Right hindlimb (tissue), 1 donor: ENCODE data around the gene PRDM16.
A peak's percentile ranks its signal among the peaks of the same experiment; 100 is the strongest.

Experiments
- DNase-seq: peaks from one replicate; pipeline ENCODE4 v3.0.0-alpha.2; 2018

The PRDM16 gene

DNA sequence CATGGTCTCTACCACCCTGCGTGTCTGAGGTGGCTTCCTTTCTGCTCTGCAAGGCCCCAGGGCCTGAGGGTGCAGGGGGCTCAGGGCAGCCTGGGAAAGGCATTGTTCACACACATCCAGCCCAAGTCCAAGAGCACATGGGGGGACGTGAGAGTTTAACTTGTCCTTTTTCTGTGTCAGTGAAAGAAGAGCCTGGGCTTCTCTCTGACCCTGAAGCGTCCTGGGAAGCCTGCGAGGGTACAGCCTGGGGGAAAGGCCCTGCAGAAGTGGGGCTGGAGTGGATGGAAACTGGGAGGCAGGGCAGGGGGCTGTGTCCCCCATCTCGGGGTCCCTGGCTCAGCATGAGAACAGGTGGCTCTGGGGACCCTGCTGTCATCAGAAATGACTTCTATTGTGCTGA lies 181.6 kb downstream of the PRDM16 start:
- DNase-seq, result no peak

DNA sequence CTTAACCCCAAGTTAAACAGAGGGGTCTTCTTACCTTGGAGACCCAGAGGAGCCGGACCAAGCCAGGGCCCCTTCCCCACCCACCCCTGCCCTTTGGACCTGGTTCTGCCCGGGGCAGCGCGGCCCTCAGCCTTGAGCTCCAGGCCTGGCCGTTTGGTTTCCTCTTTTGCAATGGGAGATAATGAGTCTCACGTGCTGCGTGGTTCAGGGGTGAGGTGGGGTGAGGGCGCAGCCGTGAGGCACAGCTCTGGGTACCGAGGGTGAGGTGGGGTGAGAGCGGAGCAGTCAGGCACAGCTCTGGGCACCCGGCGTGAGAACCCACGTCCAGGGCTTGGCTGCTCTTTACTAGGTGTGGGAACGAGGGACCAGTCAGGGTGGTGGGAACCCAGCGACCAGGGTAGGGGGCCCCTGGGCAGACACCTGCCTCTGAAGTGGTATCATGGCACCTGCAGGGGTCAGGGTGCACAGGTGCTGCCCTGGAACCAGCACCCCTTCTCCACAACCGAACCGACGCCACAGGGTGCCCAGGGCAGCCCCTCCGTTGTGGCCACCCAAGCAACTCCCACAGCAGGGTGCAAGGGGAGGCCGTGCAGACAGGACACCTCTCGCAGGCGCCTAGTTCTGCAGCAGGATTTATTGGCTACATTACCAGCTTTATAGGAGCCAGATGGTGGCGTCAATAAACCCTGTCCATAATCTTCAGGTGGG lies 182.2 kb downstream of the PRDM16 start:
- DNase-seq, result no peak

DNA sequence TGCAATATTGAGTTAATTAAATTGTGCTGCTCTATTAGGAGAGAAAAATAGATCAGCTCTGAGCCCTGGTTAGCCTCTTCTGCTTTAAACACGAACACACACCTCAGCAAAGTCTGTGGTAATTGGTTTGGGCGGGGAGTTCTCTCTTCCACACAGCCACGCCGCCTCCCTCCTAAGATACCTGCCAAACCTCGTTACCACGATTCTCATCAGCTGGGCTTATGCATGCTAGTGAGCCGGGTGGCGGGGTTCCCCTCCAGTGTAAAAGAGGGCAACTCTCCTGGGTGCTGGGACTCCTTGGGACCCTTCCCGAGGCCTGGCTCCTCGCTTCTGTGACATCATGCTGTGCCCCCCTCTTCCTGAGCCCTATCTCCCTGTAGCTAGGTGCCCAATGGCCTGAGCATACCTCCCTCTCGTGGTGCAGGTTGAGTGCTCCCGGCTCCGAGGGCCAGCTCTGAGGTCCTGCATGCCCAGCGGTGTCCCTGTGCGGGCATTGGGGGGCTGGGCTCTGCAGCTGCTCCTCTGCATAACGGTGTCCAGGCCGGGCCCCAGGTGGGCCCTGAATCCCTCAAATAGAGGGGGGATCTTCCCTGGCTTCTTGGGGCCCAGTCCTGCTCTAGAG lies 182.9 kb downstream of the PRDM16 start:
- no peak for DNase-seq

DNA sequence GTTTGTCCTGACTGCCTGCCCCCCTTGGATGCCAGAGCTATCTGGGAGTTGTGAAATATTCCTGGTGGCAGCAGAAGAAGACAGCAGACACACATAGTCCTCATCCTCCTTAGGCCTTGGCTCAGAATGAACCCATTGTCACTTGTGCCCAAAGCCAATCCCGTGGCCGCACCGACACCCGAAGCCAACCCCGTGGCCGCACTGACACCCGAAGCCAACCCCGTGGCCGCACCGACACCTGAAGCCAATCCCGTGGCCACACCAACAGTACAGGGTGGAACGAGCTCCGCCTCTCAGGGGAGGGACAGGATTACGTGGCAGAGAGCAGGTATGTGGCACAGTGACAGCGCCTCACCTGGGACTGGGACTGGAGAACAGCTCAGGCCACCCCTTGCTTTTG lies 186.7 kb downstream of the PRDM16 start:
- DNase-seq, result no peak

DNA sequence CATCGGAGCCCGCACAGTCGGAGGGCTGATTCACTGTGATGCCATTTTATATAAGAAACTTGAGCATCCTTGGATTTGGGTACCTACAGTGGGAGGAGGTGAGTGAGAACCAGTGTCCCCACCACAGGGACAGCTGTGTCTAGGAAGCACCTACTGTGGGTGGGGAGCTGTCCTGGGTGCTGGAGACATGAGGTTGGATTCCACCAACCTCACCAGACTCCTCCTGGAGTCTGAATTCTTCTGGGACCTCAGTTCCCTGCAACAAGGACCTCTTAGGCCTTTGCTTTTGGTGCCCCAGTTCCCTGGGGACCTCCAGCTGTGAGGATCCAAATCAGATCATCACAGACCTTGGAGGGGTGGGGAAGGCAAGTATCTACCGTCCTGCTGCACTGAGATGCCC lies 188.8 kb downstream of the PRDM16 start:
- no peak for DNase-seq

DNA sequence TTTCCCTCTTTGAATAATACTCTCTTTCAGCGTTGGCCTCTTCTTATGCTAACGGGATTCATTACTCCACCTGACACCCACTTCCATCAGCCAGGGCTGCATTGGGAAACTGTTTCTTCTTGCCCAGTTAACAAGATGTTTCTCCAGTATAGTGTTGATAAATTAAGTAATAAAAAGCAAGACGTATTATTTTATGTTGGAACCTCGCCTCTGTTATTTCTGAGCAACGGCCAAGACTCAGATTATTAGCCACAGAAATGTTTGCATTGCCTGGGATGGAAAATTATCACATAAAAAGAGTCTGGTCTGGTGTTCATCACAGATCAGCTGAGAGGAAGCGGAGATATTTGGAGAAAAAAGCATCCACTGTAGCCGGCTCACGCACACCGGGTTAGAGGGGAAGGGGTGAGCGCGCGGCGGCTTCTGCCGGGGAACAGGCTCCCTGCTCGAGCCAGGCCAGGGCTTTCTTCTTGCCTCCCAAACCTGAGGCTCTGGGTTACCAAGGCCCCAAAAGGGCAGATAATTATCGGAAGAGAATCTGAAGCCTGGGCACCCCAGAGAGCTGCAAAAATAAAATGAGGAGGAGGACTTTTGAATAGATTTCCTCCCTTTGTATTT lies 189.5 kb downstream of the PRDM16 start:
- DNase-seq, result peak; percentile 35

DNA sequence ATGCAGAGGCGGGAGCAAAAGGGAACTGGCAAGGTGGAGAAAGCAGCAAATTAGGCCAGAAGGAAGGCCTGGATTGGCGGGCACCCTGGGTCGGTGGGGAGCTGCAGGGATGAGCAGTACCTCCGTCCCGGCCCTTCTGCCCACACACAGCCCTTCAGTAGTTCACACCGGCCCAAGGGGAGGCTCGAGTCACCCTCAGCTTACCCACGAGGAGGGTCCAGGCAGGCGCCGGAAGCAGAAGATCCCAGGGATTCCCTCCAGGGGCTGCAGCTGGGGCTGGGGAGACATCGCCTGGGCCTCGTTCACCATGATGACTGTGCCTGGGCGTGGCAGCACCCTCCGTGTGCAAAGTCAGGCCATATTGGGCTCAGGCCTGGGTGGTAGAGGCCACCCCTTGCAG lies 190.0 kb downstream of the PRDM16 start:
- no peak for DNase-seq

DNA sequence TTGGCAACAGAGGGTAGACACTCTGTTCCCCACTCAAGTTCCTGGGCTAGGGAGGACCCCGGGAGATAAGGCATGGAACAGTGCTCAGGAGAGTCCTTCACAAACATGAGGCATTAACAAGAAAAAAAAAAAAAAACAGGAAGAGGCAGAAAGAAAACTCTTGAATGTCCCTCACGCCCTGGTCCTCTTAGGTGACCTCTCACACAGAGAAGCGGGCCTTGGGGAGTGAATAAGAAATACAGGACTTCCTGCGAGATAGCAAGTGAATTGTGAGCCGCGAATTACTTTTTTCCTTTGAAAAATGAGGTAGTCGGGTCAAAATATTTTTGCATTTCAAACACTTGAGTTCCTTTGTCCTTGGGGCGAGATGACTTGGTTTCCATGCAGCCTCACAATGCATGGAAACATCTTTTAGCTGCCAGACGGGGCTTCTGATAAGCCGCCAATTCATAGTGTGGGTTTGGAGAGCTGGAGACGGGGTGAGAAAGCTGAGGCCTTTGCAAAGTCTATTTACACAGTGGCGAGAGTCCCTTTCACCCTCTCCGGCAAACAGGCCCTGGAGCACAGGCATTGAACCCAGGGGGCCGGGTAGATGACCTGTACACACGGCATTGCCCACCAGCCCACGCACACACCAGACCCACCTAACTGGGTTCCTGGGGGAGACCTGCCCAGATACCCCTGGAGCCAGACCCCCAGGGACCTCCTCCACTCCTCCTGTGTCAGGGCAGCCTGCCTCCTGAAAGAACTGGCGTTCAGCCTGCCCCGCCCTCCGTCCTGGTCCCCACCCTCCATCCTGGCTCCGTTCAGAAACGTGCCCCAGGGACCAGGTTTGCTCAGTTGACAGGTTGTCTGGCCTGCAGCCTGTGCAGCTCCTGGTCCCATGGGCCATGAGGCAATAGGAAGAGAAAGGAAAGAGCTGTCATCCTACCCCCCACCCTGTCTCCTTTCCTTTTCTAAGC lies 192.3 kb downstream of the PRDM16 start:
- DNase-seq, result no peak

DNA sequence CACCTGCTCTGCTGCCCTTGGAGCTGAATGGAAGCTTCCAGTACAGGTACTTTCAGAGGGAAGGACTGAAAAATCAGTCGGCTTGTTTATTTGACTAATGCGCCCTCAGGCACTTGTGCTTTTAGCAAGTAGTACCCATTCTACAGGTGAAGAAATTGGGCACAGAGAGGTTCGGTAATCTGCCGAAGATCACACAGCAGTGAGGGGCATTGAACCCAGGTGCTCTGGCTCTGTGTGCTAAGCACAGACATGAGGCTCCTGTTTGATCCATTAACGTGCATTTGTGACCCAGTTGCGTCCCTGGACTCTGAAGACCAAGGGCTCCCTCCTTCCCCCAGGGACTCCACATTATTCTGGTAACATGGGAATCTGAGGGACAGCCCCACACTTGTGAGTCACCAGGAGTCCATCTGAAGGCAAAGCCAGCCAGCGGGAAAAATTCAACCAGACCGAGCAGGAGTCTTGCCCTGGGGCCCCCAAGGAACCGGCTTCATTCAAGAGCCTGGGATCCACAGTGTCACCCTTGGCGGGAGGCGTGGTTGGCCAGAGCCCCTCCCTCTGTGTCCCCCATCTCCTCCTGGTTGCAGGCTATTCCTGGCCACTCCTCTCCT lies 193.1 kb downstream of the PRDM16 start:
- no peak for DNase-seq

DNA sequence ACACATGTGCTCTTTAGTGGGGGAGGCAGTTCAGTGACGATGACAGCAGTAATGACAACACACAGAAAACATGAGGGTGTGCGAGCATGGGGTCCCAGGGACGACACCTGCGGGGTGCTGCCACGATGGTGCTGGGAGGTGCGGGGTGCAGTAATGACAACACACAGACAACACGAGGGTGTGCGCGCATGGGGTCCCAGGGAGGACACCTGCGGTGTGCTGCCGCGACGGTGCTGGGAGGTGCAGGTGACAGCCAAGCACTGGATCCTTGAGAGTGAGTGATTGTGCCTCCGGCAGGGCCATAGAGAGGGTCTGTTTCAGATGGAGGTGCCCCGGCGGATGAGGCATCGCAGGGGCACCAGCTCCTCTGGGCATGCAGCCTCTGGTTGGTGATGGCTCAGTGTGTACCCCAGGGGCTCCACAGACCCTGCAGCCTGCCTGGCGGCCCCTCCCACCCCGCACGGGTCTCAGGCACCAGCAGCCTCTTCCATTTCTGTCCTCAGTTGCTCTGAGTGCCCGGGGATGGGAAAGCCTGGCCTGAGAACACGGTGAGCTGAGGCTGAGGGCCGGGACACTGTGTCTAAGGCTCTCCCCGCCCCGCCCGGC lies 193.8 kb downstream of the PRDM16 start:
- no peak for DNase-seq

DNA sequence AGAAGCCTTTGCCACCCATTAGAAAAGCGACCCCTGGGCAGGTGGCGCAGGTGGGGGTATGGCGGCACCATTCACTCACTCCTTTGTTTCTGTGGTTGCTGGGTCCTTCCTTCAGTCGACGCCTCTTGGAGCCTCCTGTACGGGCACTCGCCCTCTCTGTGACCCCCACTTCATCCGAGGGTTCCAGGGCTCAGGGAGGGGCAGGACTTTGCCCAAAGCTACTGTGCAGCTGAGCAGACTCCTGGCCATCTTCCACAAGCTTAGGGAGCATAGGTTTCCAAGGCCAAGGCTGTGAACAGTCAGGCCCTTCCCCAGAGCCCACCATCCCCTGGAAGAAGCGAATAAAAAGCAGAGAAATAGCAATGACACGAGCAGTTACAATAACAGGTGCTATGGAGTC lies 194.8 kb downstream of the PRDM16 start:
- DNase-seq, result no peak

DNA sequence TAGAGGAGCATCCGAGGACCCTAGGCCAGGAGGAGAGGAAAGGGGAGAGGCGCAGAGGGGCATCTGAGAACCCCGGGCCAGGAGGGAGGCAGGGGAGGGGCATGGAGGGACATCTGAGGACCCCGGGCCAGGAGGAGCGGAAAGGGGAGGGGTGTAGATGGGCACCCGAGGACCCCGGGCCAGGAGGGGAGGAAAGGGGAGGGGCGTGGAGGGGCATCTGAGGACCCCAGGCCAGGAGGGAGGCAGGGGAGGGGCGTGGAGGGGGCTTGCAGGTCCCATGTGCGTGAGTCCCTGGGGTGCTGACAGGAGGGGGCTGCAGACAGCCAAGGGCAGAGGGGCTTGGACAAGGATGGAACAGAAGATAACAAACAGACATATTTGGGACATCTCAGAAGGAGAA lies 195.5 kb downstream of the PRDM16 start:
- DNase-seq, result no peak

DNA sequence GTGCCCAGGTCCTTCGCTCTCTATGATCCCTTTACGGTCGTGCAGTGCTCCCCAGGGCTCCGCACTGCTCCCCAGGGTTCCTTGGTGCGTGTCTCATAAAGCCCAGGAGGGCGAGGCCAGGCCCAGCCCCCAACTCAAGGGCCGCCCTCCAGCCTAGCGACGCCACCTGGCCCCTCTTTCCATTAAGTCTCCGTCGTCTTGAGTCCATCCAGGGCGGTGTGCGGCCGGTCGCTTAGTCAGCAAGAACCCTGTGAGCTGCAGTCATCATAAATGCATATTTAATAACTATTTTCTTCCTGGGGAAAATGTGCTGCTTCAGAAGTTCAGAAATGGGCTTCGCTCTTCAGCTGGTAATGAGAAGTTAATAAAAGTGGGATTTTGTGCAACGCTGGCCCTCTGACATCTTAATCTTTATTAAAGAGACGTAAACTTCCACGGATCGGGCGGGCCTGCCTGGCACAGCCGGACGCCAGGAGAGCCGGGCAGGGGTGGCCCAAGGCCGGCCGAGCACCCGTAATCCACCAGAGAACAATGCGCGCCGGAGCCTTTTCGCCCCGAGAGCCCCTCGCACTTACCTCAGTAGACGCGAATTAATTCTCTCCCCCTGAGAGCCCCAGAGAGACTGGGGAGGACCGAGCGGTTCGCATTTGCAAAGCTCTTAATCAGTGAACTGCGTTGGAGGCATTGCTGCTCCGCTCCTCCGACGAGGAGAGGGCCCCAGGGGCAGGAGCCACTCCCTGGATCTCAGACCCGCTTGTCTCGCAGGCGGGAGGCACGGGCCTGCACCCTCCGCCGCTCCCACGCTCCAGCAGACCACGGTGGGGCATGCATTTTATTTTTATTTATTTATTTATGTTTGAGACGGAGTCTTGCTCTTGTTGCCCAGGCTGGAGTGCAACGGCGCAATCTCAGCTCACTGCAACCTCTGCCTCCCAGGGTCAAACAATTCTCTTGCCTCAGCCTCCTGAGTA lies 197.1 kb downstream of the PRDM16 start:
- no peak for DNase-seq

DNA sequence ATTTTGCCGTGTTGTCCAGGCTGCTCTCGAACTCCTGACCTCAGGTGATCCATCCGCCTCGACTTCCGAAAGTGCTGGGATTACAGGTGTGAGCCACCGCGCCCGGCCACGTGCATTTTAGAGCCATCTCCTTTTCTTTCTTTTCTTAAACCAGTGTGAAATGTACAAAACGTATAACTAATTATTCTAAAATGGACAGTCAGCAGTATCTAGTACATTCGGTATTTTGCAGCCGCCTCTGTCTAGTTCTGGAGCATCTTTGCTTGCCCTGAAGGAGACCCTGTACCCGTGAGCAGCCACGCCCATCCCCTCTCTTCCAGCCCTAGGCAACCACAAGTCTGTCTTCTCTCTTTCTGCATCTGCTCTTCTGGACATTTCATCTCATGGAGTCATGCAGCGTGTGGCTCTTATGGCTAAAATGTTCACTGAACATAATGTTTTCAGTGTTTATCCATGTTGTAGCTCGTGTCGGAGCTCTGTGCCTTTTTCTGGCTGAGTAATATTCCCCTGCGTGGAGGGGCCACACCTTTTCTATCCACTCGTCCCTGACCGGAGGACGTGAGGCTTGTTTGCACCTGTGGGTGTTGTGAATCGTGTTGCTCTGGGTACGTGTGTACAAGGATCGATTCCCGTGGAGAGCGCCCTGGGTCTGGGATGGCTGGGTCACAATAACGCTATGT lies 198.0 kb downstream of the PRDM16 start:
- DNase-seq, result no peak

DNA sequence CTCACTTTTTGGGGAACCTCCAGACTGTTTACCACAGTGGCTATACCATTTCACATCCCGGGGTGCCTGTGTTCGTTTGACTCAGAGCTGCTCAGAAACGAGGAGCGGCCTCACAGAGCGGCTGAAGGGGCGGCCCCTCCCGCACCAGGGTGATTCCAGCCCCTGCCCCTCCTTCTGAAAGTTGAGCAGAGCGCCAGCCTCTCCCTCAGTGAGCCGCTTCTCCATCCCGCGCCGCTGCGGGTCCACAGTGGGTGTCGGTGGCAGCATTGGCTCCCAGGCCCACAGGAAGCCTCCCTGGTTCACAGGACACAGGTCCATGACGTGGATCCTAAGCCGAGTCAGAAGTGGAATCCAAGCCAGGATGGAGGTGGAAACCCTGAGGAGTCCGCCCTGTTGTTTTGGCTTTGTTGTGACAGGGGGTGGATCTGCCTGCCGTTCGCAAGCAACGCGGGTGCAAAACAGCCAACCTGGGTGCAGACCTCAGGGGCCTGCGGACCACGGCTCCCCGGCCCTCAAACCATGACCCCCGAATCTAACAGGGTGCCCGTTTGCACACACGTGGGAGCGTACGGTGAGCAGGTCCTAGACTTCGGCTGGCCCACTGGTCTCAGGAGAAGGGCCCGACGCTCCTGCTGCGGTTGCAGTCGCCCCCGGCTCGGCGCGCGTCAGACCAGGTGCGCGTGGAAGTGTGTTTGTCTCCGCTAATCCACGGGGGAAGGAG lies 198.7 kb downstream of the PRDM16 start:
- DNase-seq, result no peak

DNA sequence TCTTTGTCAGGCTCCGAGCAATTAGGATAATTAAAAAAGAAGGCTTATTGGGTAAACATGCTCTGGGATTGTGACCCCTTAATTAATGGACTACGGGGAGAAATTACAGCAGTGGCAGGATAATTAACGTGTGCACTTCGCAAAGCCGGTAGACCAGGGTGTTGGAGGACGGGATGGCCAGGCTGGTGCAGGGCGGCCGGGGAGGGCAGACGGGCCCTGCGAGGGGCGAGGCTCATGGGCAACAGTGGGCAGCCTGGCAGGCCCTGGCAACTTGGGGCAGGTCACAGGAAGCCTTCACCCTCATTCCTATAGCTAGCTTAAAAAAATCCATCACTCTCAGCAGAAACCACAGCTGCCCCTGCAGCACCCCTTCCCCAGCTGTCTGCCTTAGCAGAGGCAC lies 199.3 kb downstream of the PRDM16 start:
- no peak for DNase-seq

DNA sequence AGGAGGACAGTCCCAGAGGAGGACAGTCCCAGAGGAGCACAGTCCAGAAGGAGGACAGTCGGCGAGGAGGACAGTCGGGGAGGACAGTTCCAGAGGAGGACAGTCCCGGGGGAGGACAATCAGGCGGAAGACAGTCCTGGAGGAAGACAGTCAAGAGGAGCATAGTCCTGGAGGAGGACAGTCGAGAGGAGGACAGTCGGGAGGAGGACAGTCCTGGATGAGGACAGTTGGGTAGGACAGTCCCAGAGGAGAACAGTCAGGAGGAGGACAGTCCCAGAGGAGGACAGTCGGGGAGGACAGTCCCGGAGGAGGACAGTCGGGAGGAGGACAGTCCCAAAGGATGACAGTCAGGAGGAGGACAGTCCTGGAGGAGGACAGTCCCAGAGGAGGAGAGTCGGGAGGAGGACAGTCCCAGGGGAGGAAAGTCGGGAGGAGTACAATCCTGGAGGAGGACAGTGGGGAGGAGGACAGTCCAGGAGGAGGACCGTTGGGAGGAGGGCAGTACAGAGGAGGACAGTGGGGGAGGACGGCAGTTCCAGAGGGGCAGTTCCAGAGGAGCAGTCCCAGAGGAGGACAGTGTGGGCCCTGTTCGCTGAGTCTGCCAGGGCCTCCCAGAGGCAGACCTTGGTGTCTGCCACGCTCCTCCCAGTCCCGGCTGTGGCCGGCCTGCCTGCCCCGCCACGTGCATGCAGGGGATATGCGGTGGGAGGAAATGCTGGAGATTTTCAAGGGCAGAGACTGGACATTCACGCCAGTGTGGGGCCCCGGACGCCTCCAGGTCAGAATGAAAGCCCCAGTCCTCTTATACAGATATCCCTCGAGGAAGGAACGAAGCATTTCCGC lies 201.6 kb downstream of the PRDM16 start:
- no peak for DNase-seq

DNA sequence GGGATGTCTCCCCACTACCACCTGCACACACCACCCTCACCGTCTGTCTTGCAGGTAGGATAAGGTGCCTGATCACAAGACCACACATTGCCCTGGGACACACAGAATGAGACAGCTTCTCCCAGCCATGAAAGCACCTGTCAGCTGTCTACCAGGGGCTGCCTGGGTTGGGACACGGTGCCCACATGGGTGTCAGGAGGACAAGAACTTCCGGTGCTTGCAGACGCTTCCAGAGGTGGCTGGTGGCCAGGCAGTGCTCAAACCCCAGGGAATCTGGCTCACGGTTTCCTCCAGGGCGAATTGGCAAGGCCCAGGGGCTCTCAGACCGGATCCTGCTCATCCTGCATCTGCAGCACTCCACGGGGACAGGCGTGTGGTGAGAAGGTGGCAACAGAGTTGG lies 202.9 kb downstream of the PRDM16 start:
- DNase-seq, result no peak
